Choroid plexus epithelial cell (primary cell): ENCODE measurements around the gene ANKRD63.

Source experiments
- DNase-seq: peaks from one replicate; pipeline ENCODE4 v3.0.0-alpha.2; 2010; ENCODE audit warnings: low read depth
- H3K4me3 ChIP-seq: 2 replicates; pipeline ENCODE4 v1.5.1; 2011; ENCODE audit warnings: low read depth, mild to moderate bottlenecking, control low read depth, low read length, moderate library complexity
- CTCF ChIP-seq: conservative IDR thresholded peaks from 2 replicates; pipeline ENCODE4 v1.5.1; 2011; ENCODE audit warnings: low read depth, mild to moderate bottlenecking, control low read depth, inconsistent platforms, low read length, moderate library complexity

Gene ANKRD63

GRCh38 chr15:40269604-40270003, 13.3 kb downstream of the ANKRD63 start:
- H3K4me3 ChIP-seq = no peak overlapping the region
- TF ChIP-seq CTCF = no peak
- no peak for DNase-seq

GRCh38 chr15:40267670-40268069, 15.2 kb downstream of the ANKRD63 start:
- TF ChIP-seq CTCF = no peak
- DNase-seq = peak; percentile 75
- no peak overlapping the region for H3K4me3 ChIP-seq

- no peak overlapping the region for H3K4me3 ChIP-seq
- no peak for TF ChIP-seq CTCF
- DNase-seq = peak; percentile 98
Observed at GRCh38 chr15:40266828-40267304, 16.0 kb downstream of the ANKRD63 start.

- no peak for TF ChIP-seq CTCF
- no peak for DNase-seq
- no peak overlapping the region for H3K4me3 ChIP-seq
Observed at GRCh38 chr15:40265875-40266274, 17.0 kb downstream of the ANKRD63 start.

- DNase-seq = no peak
- TF ChIP-seq CTCF = no peak
- no peak overlapping the region for H3K4me3 ChIP-seq
Observed at GRCh38 chr15:40265355-40265754, 17.5 kb downstream of the ANKRD63 start.

GRCh38 chr15:40264321-40265153, 18.3 kb downstream of the ANKRD63 start:
- DNase-seq = peak; percentile 40
- no peak overlapping the region for H3K4me3 ChIP-seq
- no peak for TF ChIP-seq CTCF
